Pancreas (tissue), 10 donors: ENCODE data around the gene MIER3. TPM values are rescaled to one million over a fixed set of nuclear protein-coding genes. Genes with fewer than 3 reads are reported as not detected.

Experiments used
- ATAC-seq, 4 donors: fragments of 200-7000 bp; cut with Tn5 transposase; one replicate each; pipeline versions ENCODE4 v1.8.0 to v1.9.1; 2020; ENCODE audit warnings: mild to moderate bottlenecking in 4 of 4, moderate library complexity in 4 of 4
- DNase-seq, 6 donors: peaks; one replicate each; pipeline ENCODE4 v3.0.0-alpha.2; 2020
- FAIRE-seq: peaks from 2 replicates; lab custom pipeline; 2012; peaks lifted over from hg19 to GRCh38; lab: Jason Lieb, UNC
- H3K27ac ChIP-seq, 4 donors: fragments of 200-600 bp; sonication (generic); 1 replicate in 3 of 4; 2 replicates in 1 of 4; pipeline versions ENCODE4 v1.5.0 to v1.8.0; 2020
- H3K27me3 ChIP-seq, 4 donors: fragments of 200-600 bp; one replicate each; pipeline ENCODE4 v1.8.0; 2021
- H3K36me3 ChIP-seq, 3 donors: fragments of 200-600 bp; sonication (generic) in 1 of 3; one replicate each; pipeline versions ENCODE4 v1.5.0 to v1.8.0; 2020 to 2021
- H3K4me1 ChIP-seq, 3 donors: fragments of 200-600 bp; one replicate each; pipeline ENCODE4 v1.8.0; 2021
- H3K4me3 ChIP-seq, 4 donors: fragments of 200-600 bp; sonication (generic) in 2 of 4; one replicate each; pipeline versions ENCODE4 v1.5.0 to v1.8.0; 2020 to 2021
- H3K9me3 ChIP-seq, 4 donors: fragments of 200-600 bp; one replicate each; pipeline ENCODE4 v1.8.0; 2021
- WGBS, 2 donors: extraction: QIAGEN DNeasy Blood & Tissue Kit; methylation state at CpG; one replicate each; pipeline ENCODE4 v1.1.7; 2013; 5-methylcytosine and 5-hydroxymethylcytosine counted together
- intact Hi-C, 3 donors: fragments of 100-400 bp; cut with DNase I; formaldehyde crosslinking; loops; one replicate each; pipeline versions ENCODE4 v1.11.1 to v1.14.2; 2022
- polyA plus RNA-seq, 2 donors: library from polyadenylated mRNA; stranded (reverse); fragments of 200-250 nt; gene quantifications; one replicate each; pipeline ENCODE4 v1.2.3, GENCODE V29; 2013
- total RNA-seq, 6 donors: library from RNA; stranded (reverse); fragmentation: NEBNext Ultra II Directional in 4 of 6; extraction: Animal tissue kit (Norgen Biotek cat#: 25700) in 4 of 6; gene quantifications; one replicate each; pipeline versions ENCODE4 v1.2.1 to v1.2.4, GENCODE V29; 2021 to 2023
- TF ChIP-seq, protein P1 (sequence below), 4 donors: fragments of 200-600 bp; sonication (generic) in 3 of 4; IDR thresholded peaks; one replicate each; pipeline versions ENCODE4 v1.5.0 to v1.8.0; 2021; ENCODE audit warnings: antibody characterized with exemption in 4 of 4
- donor health status: healthy with polysubstance abuse.
- donor health status: DM: no; HTN: no; CAD: no; lungs with moderate emphysema.
- donor health status: DM: no; HTN: no; CAD: no.
- donor health status: control.
- donor health status: control.
- donor health status: Bipolar disorder and iron deficiency.
- donor health status: DM: yes; HTN: yes; CAD: no.
- donor health status: DM: no; HTN: no; CAD: no.
- donor health status: DM: no; HTN: no; CAD: no.
- donor health status: DM: yes; HTN: yes; CAD: no.

Gene MIER3
- total and polyA plus RNA-seq, 8 donors: 3.8 to 16.3 (median 8.0) TPM

- peaks cover 0 to 30% (median 9%) of the 10 kb centered on the region in 3 donors for H3K36me3 ChIP-seq
- H3K4me1 ChIP-seq: no peaks in the 10 kb centered on the region
- no peak overlapping the region for H3K27ac ChIP-seq
- intact Hi-C loops: no loop called here
- no peak overlapping the region for H3K4me3 ChIP-seq
- TF ChIP-seq, protein P1, sequence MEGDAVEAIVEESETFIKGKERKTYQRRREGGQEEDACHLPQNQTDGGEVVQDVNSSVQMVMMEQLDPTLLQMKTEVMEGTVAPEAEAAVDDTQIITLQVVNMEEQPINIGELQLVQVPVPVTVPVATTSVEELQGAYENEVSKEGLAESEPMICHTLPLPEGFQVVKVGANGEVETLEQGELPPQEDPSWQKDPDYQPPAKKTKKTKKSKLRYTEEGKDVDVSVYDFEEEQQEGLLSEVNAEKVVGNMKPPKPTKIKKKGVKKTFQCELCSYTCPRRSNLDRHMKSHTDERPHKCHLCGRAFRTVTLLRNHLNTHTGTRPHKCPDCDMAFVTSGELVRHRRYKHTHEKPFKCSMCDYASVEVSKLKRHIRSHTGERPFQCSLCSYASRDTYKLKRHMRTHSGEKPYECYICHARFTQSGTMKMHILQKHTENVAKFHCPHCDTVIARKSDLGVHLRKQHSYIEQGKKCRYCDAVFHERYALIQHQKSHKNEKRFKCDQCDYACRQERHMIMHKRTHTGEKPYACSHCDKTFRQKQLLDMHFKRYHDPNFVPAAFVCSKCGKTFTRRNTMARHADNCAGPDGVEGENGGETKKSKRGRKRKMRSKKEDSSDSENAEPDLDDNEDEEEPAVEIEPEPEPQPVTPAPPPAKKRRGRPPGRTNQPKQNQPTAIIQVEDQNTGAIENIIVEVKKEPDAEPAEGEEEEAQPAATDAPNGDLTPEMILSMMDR (IDR thresholded peaks at IDR 0.05): no peak
- no peaks in the 10 kb centered on the region for H3K9me3 ChIP-seq
- DNase-seq (no peak), FAIRE-seq (no peak), ATAC-seq (no peak)
- no peaks in the 10 kb centered on the region for H3K27me3 ChIP-seq
- WGBS, 2 donors: 80 to 85% methylated on average over 4 of the region's 4 CpGs
Observed at GRCh38 chr5:56898213-56898612, 53.7 kb downstream of the MIER3 start.

DNA sequence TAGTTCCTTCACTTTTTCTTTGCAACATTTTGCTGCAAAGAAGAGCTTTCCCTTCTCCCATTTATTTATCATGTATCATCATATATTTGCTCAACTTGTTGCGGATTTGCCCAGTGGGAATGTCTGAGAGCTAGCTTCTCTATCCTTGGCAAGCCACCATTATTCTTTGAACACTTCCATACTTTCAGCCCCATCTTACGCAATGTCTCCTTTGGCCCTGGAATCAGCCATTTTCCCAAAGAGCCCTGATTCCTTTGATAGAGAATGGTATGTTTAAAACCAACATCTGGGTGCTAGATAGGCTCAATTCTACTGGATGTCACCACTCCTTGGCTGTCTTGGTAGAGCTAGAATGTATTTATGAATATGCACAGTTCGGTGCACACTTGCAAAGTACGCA lies 55.2 kb downstream of the MIER3 start:
- Histone ChIP-seq H3K9me3 (no peaks in the 10 kb centered on the region), H3K36me3 (peaks cover 0 to 33% (median 9%) of the 10 kb centered on the region in 3 donors), H3K4me3 (no peak overlapping the region), H3K4me1 (no peaks in the 10 kb centered on the region), H3K27ac (no peak overlapping the region), H3K27me3 (no peaks in the 10 kb centered on the region)
- TF ChIP-seq, protein P1 (IDR thresholded peaks at IDR 0.05): no peak
- 95% methylated on average over 4 of the region's 4 CpGs for WGBS, 2 donors
- FAIRE-seq (no peak), DNase-seq (no peak), ATAC-seq (no peak)
- intact Hi-C loops: no loop called here

DNA sequence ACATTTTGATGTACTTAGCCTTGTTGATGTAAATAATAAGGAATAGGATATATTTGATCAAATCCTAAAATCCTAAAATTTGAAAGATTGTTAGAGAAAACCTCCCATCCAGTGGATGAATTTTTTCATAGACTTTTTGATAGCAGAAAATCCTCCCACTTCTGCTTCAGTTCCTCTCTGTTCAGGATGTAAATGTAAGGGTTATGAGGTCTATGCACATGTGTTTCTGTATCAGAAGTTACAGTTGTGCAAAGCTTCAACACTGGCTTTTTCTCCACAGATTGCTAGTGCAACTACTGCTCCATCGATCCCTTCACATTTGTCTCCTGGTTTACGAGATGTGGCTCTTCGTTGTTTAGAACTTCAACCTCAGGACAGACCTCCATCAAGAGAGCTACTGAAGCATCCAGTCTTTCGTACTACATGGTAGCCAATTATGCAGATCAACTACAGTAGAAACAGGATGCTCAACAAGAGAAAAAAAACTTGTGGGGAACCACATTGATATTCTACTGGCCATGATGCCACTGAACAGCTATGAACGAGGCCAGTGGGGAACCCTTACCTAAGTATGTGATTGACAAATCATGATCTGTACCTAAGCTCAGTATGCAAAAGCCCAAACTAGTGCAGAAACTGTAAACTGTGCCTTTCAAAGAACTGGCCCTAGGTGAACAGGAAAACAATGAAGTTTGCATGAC lies 58.5 kb downstream of the MIER3 start:
- H3K9me3 ChIP-seq: no peaks in the 10 kb centered on the region
- H3K4me1 ChIP-seq: no peaks in the 10 kb centered on the region
- H3K27ac ChIP-seq: no peak overlapping the region
- ATAC-seq (no peak), FAIRE-seq (no peak), DNase-seq (no peak)
- intact Hi-C loops: no loop called here
- peaks cover 0 to 48% (median 15%) of the 10 kb centered on the region in 3 donors for H3K36me3 ChIP-seq
- TF ChIP-seq, protein P1 (IDR thresholded peaks at IDR 0.05): no peak
- WGBS, 2 donors: 93 to 96% methylated on average over 5 of the region's 5 CpGs
- no peak overlapping the region for H3K4me3 ChIP-seq
- H3K27me3 ChIP-seq: no peaks in the 10 kb centered on the region

- FAIRE-seq: no peak
- Histone ChIP-seq H3K4me1 (peaks cover 0 to 3% (median 0%) of the 10 kb centered on the region in 3 donors), H3K27ac (no peak overlapping the region), H3K4me3 (no peak overlapping the region), H3K27me3 (no peaks in the 10 kb centered on the region), H3K36me3 (peaks cover 4 to 75% (median 49%) of the 10 kb centered on the region in 3 donors), H3K9me3 (no peaks in the 10 kb centered on the region)
- no peak for DNase-seq
- WGBS, 2 donors: 97% methylated on average over 5 of the region's 5 CpGs
- TF ChIP-seq, protein P1 (IDR thresholded peaks at IDR 0.05): no peak
- ATAC-seq: no peak
- intact Hi-C loops: no loop called here
Observed at GRCh38 chr5:56881571-56881970, 70.4 kb downstream of the MIER3 start.

- FAIRE-seq: no peak
- WGBS, 2 donors: 68 to 78% methylated on average over 3 of the region's 3 CpGs
- TF ChIP-seq, protein P1 (IDR thresholded peaks at IDR 0.05): no peak
Observed at GRCh38 chr5:56876327-56876726, 75.6 kb downstream of the MIER3 start.

More at GRCh38 chr5:56876327-56876726, 75.6 kb downstream of the MIER3 start:
- ATAC-seq (no peak), DNase-seq (no peak)
- Histone ChIP-seq H3K36me3 (peaks cover 0 to 68% (median 24%) of the 10 kb centered on the region in 3 donors), H3K9me3 (no peaks in the 10 kb centered on the region), H3K4me1 (no peaks in the 10 kb centered on the region), H3K4me3 (no peak overlapping the region), H3K27me3 (no peaks in the 10 kb centered on the region), H3K27ac (no peak overlapping the region)
- intact Hi-C loops: no loop called here
